ENCODE data around the gene CLEC14A. TPM values are rescaled to one million over a fixed set of nuclear protein-coding genes. Genes with fewer than 3 reads are reported as not detected.

Gene CLEC14A
- total RNA-seq, 4 donors from 2014 or later = 4.0 to 11.0 (median 7.5) TPM

DNA sequence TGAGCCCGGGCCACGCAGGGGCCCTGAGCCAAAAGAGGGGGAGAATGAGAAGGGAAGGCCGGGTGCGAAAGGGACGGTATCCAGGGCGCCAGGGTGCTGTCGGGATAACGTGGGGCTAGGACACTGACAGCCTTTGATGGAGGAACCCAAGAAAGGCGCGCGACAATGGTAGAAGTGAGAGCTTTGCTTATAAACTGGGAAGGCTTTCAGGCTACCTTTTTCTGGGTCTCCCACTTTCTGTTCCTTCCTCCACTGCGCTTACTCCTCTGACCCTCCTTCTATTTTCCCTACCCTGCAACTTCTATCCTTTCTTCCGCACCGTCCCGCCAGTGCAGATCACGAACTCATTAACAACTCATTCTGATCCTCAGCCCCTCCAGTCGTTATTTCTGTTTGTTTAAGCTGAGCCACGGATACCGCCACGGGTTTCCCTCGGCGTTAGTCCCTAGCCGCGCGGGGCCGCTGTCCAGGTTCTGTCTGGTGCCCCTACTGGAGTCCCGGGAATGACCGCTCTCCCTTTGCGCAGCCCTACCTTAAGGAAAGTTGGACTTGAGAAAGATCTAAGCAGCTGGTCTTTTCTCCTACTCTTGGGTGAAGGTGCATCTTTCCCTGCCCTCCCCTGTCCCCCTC, 45.2 kb downstream of the CLEC14A start:
- H3K36me3 ChIP-seq = no peaks in the 10 kb centered on the region
- peak overlapping the region in 2 of 4 donors; percentile 71 to 72 for H3K4me3 ChIP-seq
- no peak overlapping the region for H3K27ac ChIP-seq
- DNase-seq = peak in 1 of 3 donors; percentile 49
- no peaks in the 10 kb centered on the region for H3K27me3 ChIP-seq
- TF ChIP-seq, protein P1, sequence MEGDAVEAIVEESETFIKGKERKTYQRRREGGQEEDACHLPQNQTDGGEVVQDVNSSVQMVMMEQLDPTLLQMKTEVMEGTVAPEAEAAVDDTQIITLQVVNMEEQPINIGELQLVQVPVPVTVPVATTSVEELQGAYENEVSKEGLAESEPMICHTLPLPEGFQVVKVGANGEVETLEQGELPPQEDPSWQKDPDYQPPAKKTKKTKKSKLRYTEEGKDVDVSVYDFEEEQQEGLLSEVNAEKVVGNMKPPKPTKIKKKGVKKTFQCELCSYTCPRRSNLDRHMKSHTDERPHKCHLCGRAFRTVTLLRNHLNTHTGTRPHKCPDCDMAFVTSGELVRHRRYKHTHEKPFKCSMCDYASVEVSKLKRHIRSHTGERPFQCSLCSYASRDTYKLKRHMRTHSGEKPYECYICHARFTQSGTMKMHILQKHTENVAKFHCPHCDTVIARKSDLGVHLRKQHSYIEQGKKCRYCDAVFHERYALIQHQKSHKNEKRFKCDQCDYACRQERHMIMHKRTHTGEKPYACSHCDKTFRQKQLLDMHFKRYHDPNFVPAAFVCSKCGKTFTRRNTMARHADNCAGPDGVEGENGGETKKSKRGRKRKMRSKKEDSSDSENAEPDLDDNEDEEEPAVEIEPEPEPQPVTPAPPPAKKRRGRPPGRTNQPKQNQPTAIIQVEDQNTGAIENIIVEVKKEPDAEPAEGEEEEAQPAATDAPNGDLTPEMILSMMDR (IDR thresholded peaks at IDR 0.05) = no peak
- no peak for TF ChIP-seq POLR2A (IDR thresholded peaks at IDR 0.05)
- H3K4me1 ChIP-seq = peaks cover 0 to 14% (median 0%) of the 10 kb centered on the region in 4 donors
- no peaks in the 10 kb centered on the region for H3K9me3 ChIP-seq

DNA sequence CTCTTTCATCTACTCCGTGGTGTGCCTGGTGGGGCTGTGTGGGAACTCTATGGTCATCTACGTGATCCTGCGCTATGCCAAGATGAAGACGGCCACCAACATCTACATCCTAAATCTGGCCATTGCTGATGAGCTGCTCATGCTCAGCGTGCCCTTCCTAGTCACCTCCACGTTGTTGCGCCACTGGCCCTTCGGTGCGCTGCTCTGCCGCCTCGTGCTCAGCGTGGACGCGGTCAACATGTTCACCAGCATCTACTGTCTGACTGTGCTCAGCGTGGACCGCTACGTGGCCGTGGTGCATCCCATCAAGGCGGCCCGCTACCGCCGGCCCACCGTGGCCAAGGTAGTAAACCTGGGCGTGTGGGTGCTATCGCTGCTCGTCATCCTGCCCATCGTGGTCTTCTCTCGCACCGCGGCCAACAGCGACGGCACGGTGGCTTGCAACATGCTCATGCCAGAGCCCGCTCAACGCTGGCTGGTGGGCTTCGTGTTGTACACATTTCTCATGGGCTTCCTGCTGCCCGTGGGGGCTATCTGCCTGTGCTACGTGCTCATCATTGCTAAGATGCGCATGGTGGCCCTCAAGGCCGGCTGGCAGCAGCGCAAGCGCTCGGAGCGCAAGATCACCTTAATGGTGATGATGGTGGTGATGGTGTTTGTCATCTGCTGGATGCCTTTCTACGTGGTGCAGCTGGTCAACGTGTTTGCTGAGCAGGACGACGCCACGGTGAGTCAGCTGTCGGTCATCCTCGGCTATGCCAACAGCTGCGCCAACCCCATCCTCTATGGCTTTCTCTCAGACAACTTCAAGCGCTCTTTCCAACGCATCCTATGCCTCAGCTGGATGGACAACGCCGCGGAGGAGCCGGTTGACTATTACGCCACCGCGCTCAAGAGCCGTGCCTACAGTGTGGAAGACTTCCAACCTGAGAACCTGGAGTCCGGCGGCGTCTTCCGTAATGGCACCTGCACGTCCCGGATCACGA, 46.0 kb downstream of the CLEC14A start:
- no peaks in the 10 kb centered on the region for H3K9me3 ChIP-seq
- peak overlapping the region in 3 of 4 donors; percentile 33 to 72 (median 71) for H3K4me3 ChIP-seq
- no peaks in the 10 kb centered on the region for H3K36me3 ChIP-seq
- TF ChIP-seq POLR2A (IDR thresholded peaks at IDR 0.05) = no peak
- TF ChIP-seq, protein P1 (IDR thresholded peaks at IDR 0.05) = no peak
- no peak for DNase-seq
- no peaks in the 10 kb centered on the region for H3K27me3 ChIP-seq
- H3K27ac ChIP-seq = peak overlapping the region in 3 of 4 donors; percentile 78 to 96 (median 95)
- H3K4me1 ChIP-seq = peaks cover 0 to 14% (median 0%) of the 10 kb centered on the region in 4 donors

DNA sequence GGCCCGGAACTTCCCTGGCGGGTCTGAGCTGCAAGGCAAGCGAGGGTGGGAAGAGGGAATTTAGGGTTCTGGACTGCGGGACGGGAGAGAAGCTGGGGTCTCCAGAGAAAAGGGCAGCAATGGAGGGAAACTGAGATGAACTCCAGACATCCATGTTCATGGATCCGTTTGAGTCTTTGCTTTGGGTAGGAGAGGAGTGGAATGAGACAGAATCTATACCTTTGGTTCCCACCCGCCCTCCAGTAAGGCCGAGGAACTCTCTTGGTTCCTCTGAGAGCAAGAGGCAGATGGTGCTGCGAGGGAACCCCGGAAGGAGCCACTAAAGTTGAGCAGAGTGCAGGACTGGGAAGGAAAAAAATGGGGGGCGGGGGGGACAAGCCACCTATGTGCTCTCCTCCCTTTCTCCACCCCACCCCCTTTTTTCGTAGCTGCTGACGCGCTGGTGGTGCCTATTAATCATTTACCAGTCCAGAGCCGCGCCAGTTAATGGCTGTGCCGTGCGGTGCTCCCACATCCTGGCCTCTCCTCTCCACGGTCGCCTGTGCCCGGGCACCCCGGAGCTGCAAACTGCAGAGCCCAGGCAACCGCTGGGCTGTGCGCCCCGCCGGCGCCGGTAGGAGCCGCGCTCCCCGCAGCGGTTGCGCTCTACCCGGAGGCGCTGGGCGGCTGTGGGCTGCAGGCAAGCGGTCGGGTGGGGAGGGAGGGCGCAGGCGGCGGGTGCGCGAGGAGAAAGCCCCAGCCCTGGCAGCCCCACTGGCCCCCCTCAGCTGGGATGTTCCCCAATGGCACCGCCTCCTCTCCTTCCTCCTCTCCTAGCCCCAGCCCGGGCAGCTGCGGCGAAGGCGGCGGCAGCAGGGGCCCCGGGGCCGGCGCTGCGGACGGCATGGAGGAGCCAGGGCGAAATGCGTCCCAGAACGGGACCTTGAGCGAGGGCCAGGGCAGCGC, 47.0 kb downstream of the CLEC14A start:
- peak in 2 of 3 donors; percentile 84 to 91 for DNase-seq

DNA sequence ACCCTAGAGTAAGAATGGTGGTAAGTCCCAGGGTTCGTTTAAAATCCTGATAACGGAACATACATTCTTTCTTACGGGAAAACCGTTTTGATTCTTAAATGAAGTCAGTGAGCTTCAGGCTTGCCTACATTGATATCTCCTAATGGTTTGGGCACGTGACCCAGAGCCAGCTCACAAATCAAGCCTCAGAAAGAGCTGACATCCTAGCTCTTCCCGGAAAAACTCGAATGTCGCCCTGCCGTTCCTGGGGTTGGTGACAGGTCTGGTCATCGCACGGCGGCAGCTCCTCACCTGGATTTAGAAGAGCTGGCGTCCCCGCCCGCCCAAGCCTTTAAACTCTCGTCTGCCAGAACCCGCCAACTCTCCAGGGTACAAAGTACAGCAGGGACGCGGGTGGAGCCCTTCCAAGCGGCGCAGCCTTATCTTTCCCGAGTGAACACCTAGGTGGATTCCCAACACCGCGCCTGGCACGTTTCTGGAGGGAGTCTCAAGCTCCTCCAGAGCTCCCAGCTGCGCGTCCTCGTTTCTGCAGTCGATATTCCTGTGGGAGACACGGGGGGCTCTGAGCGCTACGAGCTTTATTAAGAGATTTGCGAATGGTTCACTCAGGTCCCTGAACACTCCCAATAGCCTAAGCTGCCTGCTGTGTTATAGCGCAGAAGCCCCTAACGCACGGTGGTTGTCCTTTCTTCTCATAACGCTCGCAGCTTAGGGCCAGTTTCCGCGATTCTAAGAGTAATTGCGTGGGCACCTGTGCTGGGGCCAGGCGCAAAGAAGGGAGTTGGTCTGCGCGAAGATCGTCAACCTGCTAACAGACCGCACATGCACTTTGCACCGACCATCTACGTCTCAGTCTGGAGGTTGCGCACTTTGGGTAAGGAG, 47.9 kb downstream of the CLEC14A start, which contains the start of gene SSTR1:
TSS of gene SSTR1 (plus strand) at position 169 of the 882 bp plus-strand sequence. CDS start 1,486 bp downstream, outside the sequence.
- Histone ChIP-seq H3K4me1 (peaks cover 0 to 14% (median 0%) of the 10 kb centered on the region in 4 donors), H3K36me3 (no peaks in the 10 kb centered on the region), H3K27ac (peak within 1 kb of the TSS in 3 of 4 donors; percentile 78 to 96 (median 95)), H3K4me3 (peak within 1 kb of the TSS in 3 of 4 donors; percentile 33 to 72 (median 71)), H3K9me3 (no peaks in the 10 kb centered on the region), H3K27me3 (no peaks in the 10 kb centered on the region)
- peak in 2 of 3 donors; percentile 91 to 92 for DNase-seq
- TF ChIP-seq, protein P1 (IDR thresholded peaks at IDR 0.05) = no peak
- peak in 1 of 2 donors; percentile 48 for TF ChIP-seq POLR2A (IDR thresholded peaks at IDR 0.05)

More for the DNA sequence above, 47.0 kb downstream of the CLEC14A start:
- Histone ChIP-seq H3K9me3 (no peaks in the 10 kb centered on the region), H3K27ac (peak overlapping the region in 3 of 4 donors; percentile 78 to 96 (median 95)), H3K36me3 (no peaks in the 10 kb centered on the region), H3K4me1 (peaks cover 0 to 14% (median 0%) of the 10 kb centered on the region in 4 donors), H3K4me3 (peak overlapping the region in 3 of 4 donors; percentile 33 to 72 (median 71)), H3K27me3 (no peaks in the 10 kb centered on the region)
- TF ChIP-seq, protein P1 (IDR thresholded peaks at IDR 0.05) = peak in 3 of 6 experiments; percentile 45 to 56 (median 52)
- peak; percentile 40 to 82 for TF ChIP-seq POLR2A (IDR thresholded peaks at IDR 0.05)

All from Peyer's patch (tissue), 4 donors.